PC-3 (cell line): ENCODE measurements around the gene NCOR2. TPM values are rescaled to one million over a fixed set of nuclear protein-coding genes. Genes with fewer than 3 reads are reported as not detected.
A peak's percentile ranks its signal among the peaks of the same experiment; 100 is the strongest.

Experiments
- ATAC-seq: fragments of 200-7000 bp; cut with Tn5 transposase; 2 replicates; pipeline ENCODE4 v1.9.1; 2020; ENCODE audit warnings: mild to moderate bottlenecking, moderate library complexity
- BruUV-seq: library from RNA; stranded (reverse); fragments of 400-500 nt; replicated peaks from 2 replicates; lab custom pipeline; 2021; lab: Mats Ljungman, UMichigan
- CTCF ChIA-PET: fragments of 300-600 bp; sonication (Branson Sonifier 250); formaldehyde crosslinking; loops from one replicate; lab custom pipeline; 2022; ENCODE audit warnings: antibody characterized with exemption; lab: Charles Lee
- POLR2A ChIA-PET: fragments of 300-600 bp; sonication (Branson Sonifier 250); formaldehyde crosslinking; loops from one replicate; lab custom pipeline; 2022; ENCODE audit warnings: antibody characterized with exemption; ENCODE audit not compliant: unreplicated experiment; lab: Charles Lee
- DNase-seq: peaks from one replicate; pipeline ENCODE4 v3.0.0-alpha.2; 2015
- H2AFZ ChIP-seq: fragments of 300-600 bp; sonication (generic); 2 replicates; pipeline ENCODE4 v1.6.0; 2016; ENCODE audit warnings: antibody characterized with exemption, low read length
- H3F3A ChIP-seq: fragments of 300-600 bp; sonication (generic); one replicate; pipeline ENCODE4 v1.6.0; 2017; ENCODE audit warnings: antibody characterized with exemption, low read length, control low read depth, mild to moderate bottlenecking; ENCODE audit not compliant: unreplicated experiment
- H3K27ac ChIP-seq: fragments of 300-600 bp; sonication (generic); 2 replicates; pipeline ENCODE4 v1.5.1; 2016; ENCODE audit warnings: mild to moderate bottlenecking, low read length
- H3K27me3 ChIP-seq: fragments of 300-600 bp; sonication (generic); 2 replicates; pipeline ENCODE4 v1.6.1; 2016; ENCODE audit warnings: low read length, mixed read lengths
- H3K36me3 ChIP-seq: fragments of 300-600 bp; sonication (generic); 2 replicates; pipeline ENCODE4 v1.6.1; 2016; ENCODE audit warnings: low read depth, mixed run types, low read length, mixed read lengths
- H3K4me1 ChIP-seq: fragments of 300-600 bp; sonication (generic); 2 replicates; pipeline ENCODE4 v1.5.1; 2016; ENCODE audit warnings: low read length; ENCODE audit not compliant: insufficient read depth
- H3K4me2 ChIP-seq: fragments of 300-600 bp; sonication (generic); 2 replicates; pipeline ENCODE4 v1.6.0; 2016; ENCODE audit warnings: low read length
- H3K4me3 ChIP-seq: fragments of 300-600 bp; sonication (generic); 2 replicates; pipeline ENCODE4 v1.5.1; 2016; ENCODE audit warnings: mild to moderate bottlenecking, low read length, mixed read lengths
- H3K79me2 ChIP-seq: fragments of 300-600 bp; sonication (generic); 2 replicates; pipeline ENCODE4 v1.6.1; 2017; ENCODE audit warnings: low read length, mixed read lengths
- H3K9ac ChIP-seq: fragments of 300-600 bp; sonication (generic); 2 replicates; pipeline ENCODE4 v1.6.0; 2016; ENCODE audit warnings: mild to moderate bottlenecking, low read length
- H3K9me2 ChIP-seq: fragments of 300-600 bp; sonication (generic); replicated peaks from 2 replicates; pipeline ENCODE4 v1.6.1; 2016; ENCODE audit warnings: mixed run types, low read length, mixed read lengths
- H3K9me3 ChIP-seq: fragments of 300-600 bp; sonication (generic); 2 replicates; pipeline ENCODE4 v1.6.1; 2016; ENCODE audit warnings: low read length, mixed read lengths
- H4K20me1 ChIP-seq: fragments of 300-600 bp; sonication (generic); 2 replicates; pipeline ENCODE4 v1.6.1; 2016; ENCODE audit warnings: low read length, mixed read lengths
- CTCF ChIP-seq: fragments of 300-600 bp; sonication (generic); conservative IDR thresholded peaks from 2 replicates; pipeline ENCODE4 v1.5.1; 2017; ENCODE audit warnings: antibody characterized with exemption, low read depth, mild to moderate bottlenecking, low read length
- EZH2 ChIP-seq: fragments of 300-600 bp; sonication (generic); IDR thresholded peaks from one replicate; pipeline ENCODE4 v1.6.1; 2017; ENCODE audit warnings: antibody characterized with exemption, mild to moderate bottlenecking, low read length; ENCODE audit not compliant: unreplicated experiment
- EZH2phosphoT487 ChIP-seq: fragments of 300-600 bp; sonication (generic); IDR thresholded peaks from 2 replicates; pipeline ENCODE4 v1.6.1; 2018; ENCODE audit warnings: mild to moderate bottlenecking, antibody characterized with exemption, low read length, borderline replicate concordance
- intact Hi-C: fragments of 100-400 bp; cut with micrococcal nuclease; formaldehyde crosslinking; loops from 2 replicates; pipeline ENCODE4 v1.9.0; 2023
- total RNA-seq: library from RNA; depleted of rRNA; stranded (reverse); fragments of >200 nt; gene quantifications from 2 replicates; pipeline ENCODE4 v1.2.3, GENCODE V29; 2014

Gene NCOR2
- total RNA-seq, 1 experiment from 2014 or later = 117 TPM

- Histone ChIP-seq H2AFZ (no peak overlapping the region), H3K9me3 (peaks cover 4% of the 10 kb centered on the region; the same call in 1 of the 2 replicates), H3K4me2 (no peak overlapping the region), H4K20me1 (no peaks in the 10 kb centered on the region), H3K4me3 (no peak overlapping the region), H3K9ac (no peak overlapping the region), H3K27ac (no peak overlapping the region), H3K4me1 (peaks cover 7% of the 10 kb centered on the region), H3K79me2 (no peaks in the 10 kb centered on the region), H3F3A (no peaks in the 10 kb centered on the region), H3K36me3 (no peaks in the 10 kb centered on the region), H3K27me3 (no peaks in the 10 kb centered on the region), H3K9me2 (no peaks in the 10 kb centered on the region)
- BruUV-seq = no TSS peak
- DNase-seq = no peak
- ATAC-seq = no peak
- CTCF ChIA-PET = no interaction called here
- TF ChIP-seq CTCF (no peak), EZH2 (no peak), EZH2phosphoT487 (no peak)
- POLR2A ChIA-PET = no interaction called here
- intact Hi-C loops = no loop called here
Observed at GRCh38 chr12:124614512-124615292, 47.3 kb upstream of the NCOR2 start.

- no TSS peak for BruUV-seq
- H2AFZ ChIP-seq = no peak overlapping the region
- H3F3A ChIP-seq = peaks cover 6% of the 10 kb centered on the region
- intact Hi-C loops = no loop called here
- H3K4me2 ChIP-seq = no peak overlapping the region
- no peaks in the 10 kb centered on the region for H4K20me1 ChIP-seq
- ATAC-seq (no peak; the same call in 1 of the 2 replicates), DNase-seq (peak; percentile 71)
- no peaks in the 10 kb centered on the region for H3K79me2 ChIP-seq
- CTCF ChIA-PET = no interaction called here
- H3K9me2 ChIP-seq = no peaks in the 10 kb centered on the region
- H3K27me3 ChIP-seq = no peaks in the 10 kb centered on the region
- H3K9ac ChIP-seq = no peak overlapping the region
- H3K9me3 ChIP-seq = peaks cover 4% of the 10 kb centered on the region; the same call in 1 of the 2 replicates
- TF ChIP-seq CTCF = no peak
- TF ChIP-seq EZH2 = no peak
- no peak for TF ChIP-seq EZH2phosphoT487
- H3K4me3 ChIP-seq = no peak overlapping the region
- no peaks in the 10 kb centered on the region for H3K36me3 ChIP-seq
- POLR2A ChIA-PET = interaction anchor here (0.7 kb wide), 1 partner anchor 94 kb away, joined by 5 read pairs; no protein-coding TSS in a partner anchor
- peaks cover 21% of the 10 kb centered on the region for H3K4me1 ChIP-seq
- H3K27ac ChIP-seq = no peak overlapping the region
Observed at GRCh38 chr12:124613151-124613585, 45.8 kb upstream of the NCOR2 start.

- CTCF ChIA-PET = no interaction called here
- no peak overlapping the region for H3K27ac ChIP-seq
- no peak for DNase-seq
Observed at GRCh38 chr12:124612410-124612680, 44.9 kb upstream of the NCOR2 start.

More at GRCh38 chr12:124612410-124612680, 44.9 kb upstream of the NCOR2 start:
- no peaks in the 10 kb centered on the region for H3K27me3 ChIP-seq
- no peaks in the 10 kb centered on the region for H3K36me3 ChIP-seq
- peaks cover 29% of the 10 kb centered on the region for H3K4me1 ChIP-seq
- no peaks in the 10 kb centered on the region for H3K79me2 ChIP-seq
- no peak overlapping the region for H3K4me2 ChIP-seq
- no peak overlapping the region for H2AFZ ChIP-seq
- peaks cover 6% of the 10 kb centered on the region for H3F3A ChIP-seq
- no peak overlapping the region for H3K9ac ChIP-seq
- H3K9me3 ChIP-seq = peaks cover 4% of the 10 kb centered on the region; the same call in 1 of the 2 replicates
- no peak for ATAC-seq
- TF ChIP-seq EZH2 = no peak
- TF ChIP-seq CTCF = no peak
- TF ChIP-seq EZH2phosphoT487 = no peak
- H3K9me2 ChIP-seq = no peaks in the 10 kb centered on the region
- POLR2A ChIA-PET = no interaction called here
- no peaks in the 10 kb centered on the region for H4K20me1 ChIP-seq
- H3K4me3 ChIP-seq = no peak overlapping the region
- BruUV-seq = no TSS peak
- intact Hi-C loops = no loop called here
